ENCODE measurements around the gene MYH14.
A peak's percentile ranks its signal among the peaks of the same experiment; 100 is the strongest.

The MYH14 gene

DNA sequence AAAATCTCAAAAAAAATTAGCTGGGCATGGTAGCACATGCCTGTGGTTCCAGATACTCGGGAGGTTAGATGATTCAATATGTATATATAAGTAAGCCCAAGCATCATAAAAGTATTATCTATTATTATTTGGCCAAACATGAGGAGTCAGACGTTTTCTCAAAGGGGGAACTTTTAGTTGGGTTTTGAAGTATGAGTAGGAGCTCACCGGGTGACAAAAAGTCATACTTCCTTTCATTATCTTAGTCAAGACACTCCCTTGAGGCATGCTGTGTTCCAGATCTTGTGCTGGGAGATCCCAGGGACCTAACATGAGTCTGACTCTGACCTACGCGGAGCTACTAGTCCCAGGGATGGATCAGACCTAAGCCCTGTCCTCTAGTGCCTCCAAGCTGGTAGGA, 8.2 kb upstream of the MYH14 start:
- DNase-seq: no peak

DNA sequence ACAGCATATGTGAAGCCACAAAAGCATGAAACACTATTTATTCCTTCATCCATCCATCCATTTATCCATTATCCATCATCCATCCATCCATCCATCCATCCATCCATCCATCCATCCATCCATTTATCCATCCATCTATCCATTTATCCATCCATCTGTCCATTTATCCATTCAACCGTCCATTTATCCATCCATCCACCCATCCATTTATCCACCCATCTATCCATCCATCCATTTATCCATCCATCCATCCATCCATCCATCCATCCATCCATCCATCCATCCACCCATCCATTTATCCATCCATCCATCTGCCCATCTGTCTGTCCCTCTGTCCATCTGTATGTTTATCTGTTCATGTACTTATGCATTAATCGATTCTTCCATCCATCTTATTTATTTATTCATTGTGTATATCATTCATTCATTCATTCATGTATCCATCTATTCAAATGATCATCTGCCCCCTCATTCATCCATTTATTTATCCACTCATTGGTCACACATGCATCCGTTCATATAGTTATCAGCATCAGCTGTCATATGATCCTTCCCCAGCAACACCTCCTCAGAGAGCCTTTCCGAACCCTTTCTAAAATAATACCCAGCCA, 7.0 kb upstream of the MYH14 start:
- DNase-seq: no peak

DNA sequence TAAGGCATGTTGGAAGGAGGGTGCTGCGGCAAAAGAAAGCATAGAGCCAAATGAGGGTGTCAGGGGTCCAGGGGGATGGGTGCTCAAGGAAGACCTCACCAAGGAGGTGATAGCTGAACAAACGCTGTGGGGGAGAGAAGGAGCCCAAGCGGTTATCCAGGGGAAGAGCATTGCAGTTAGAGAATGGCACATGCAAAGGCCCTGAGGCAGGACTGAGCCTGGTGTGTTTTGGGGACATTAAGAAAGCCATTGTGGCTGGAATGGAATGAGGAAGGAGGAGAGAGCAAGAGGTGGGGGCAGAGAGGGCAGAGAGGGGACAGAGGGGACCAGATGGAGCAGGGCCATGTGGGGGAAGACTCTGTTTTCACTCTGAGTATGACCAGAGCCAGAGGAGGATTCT, 6.1 kb upstream of the MYH14 start:
- DNase-seq: no peak

DNA sequence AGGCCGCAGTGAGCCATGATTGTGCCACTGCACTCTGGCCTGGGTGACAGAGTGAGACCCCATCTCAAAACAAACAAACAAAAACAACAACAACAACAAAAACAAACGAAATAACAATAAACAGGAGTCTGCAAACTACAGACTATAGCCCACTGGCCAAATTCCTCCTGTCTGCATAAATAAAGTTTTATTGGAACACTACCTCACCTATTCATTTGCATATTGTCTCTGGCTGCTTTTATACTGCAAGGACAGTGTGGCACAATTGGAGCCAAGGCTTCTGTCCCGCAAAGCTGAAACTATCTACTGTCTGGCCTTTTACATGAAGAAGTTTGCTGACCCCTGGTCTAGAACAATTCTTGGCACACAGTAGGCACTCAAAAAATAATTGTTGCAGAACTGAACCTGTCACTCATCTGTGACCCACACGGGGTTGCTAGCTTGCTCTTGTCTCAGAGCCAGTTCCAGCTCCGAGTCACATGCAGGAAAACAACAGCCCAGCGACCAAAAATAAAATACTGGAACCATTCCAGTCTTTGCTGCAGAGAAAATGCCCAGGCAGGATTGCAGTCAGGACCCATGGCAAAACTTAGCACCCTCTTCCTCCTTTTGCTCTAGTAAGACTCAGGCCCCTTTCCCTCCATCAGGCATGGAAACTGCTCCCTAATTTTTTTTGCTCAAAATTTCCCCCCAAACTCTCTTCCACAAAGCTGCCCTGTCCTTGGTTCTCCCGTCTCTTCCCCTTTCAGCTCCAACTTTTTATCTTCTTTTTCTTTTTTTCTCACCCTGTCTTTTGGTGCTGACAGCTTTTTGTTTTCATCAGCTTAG, 4.8 kb upstream of the MYH14 start:
- DNase-seq: no peak

DNA sequence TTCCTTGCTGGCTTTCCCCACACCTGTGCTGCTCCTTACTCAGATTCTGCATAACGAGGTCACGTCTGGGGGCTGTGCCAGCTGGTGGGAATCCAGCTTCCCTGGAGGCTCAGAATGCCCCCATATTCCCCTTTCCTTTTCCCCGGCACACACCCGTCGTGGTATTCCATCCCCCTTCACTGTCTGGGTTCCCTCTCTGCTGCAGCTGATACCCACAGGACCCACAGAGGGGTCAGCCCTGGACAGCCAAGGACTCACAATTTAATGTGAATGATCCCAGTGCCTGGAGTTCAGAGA, 4.2 kb upstream of the MYH14 start:
- DNase-seq: no peak

DNA sequence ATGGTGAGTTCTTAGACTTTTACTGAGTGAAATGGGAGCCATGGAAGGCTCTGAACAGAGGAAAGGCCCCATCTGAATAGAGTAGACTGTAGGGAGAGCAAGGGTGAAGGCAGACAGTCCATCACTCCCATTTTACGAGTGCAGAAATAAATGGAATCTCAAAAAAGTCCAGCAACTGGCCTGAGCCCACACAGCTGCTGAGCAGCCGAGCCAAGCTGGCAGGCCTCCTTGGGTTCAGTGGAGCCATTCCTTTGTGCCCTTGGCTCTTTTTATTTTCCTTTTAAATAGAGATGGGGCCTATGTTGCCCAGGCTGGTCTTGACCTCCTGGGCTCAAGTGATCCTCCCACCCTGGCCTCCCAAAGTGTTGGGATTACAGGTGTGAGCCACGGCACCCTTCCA, 1.0 kb upstream of the MYH14 start:
- no peak for DNase-seq

DNA sequence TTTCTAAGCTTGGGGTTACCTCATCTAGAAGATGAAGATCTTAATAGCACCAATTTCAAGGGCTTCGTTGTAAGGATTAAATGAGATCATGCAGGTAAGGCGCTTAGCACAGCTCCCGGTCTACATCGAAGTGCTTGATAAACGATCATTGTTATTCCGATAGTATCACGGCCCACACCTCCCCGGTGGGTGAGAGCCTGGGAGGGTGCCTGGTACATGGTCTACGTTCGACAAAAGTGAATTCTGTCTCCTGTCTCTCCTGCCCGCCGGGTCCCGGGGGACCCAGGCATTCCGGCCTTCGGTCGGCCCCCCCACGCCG, 501 bp upstream of the MYH14 start:
- no peak for DNase-seq

DNA sequence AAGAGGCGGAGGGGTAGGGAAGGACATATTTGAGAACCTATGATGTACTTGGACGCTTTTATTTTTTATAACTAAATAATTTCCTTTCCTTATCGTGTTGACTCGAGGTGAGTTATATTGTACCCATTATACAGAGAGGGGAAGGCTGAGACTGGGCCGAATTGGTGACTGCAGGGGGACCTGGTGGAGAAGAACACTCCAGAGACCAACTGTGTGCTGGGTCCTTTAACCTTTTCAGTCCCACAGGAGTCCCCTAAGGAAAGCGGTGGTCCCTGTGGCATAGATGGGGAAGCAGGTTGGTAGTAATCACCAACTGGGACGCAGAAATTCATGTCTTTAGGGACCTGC, 633 bp downstream of the MYH14 start:
- no peak for DNase-seq

DNA sequence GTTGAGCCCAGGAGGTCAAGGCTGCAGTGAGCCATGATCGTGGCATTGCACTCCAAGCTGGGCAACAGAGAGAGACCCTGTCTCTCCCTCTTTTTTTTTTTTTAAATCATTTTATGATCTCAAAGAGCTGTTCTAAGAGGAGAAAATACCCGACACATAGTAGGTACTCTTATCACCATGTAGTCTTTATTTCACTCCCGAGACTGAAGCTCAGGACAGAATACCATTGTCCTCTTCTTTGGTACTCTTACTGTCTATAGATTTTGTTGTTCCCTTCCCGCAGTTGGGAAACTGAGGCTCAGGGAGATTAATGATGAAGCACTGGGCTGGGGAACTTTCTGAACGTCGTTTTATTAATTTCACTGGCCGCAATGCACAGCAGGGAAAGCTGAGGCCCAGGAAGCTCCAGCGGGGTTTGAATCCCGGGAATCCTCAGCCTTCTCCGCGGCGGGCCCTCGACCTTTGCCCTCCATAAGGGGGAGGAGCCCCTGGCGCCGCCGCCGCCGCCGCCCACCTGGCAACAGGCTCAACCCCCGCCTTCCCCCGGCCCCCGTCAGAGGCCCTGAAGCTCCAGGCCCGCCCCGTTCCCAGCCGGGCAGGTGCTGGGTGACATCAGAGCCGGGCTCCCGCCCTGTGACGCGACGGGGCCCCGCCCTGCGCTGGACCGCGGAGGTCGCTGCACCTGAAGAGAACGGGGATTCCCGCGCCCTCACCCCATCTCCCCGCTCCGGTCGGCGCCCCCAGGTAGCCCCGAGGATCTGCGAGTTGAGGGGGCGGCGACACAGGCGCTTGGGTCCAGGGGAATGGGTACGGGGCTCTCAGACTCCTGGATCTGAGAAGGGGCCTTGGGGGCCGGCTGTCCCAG, 1.6 kb downstream of the MYH14 start:
- peak; percentile 28 for DNase-seq

DNA sequence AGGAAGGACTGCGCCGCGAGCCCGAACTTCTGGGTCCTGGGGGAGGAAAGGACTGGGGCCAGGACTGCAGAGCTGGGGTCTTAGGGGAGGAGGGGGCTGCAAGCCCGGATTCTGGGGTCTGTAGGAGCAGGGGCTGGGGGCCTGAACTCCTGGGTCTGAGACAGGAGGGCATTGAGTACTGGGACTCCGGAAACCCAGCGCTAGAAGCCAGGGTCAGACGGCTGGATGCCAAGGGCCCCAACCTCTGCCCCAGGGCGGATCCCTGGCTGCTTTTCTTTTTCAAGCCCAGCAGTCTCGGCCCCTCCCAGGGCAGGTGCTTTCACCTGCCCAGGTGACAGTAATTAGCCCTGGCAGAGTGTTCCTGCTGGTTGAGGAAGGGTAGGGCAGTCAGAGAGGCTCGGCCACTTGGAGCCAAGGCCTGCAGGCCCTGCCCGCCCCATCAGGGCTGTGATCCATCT, 2.3 kb downstream of the MYH14 start:
- no peak for DNase-seq

DNA sequence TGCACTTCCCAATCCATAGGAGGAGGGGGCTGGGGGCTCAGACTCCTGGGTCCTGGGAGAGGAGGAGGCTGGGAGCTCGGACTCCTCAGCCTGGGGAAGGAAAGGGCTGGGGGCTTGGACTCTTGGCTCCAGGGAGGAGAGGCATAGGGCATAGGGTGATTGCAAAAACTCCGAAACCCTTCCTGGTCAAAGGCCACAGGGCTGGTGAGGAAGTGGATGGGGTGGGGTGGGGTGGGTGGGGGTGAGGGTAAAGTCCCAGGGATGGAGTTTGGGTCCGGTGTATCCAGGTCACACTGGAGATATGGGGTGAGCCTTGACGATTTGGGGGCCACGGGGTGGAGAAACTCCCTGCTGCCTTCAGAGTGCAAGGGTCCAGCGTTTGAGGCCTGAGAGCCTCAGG, 2.8 kb downstream of the MYH14 start:
- DNase-seq: no peak

DNA sequence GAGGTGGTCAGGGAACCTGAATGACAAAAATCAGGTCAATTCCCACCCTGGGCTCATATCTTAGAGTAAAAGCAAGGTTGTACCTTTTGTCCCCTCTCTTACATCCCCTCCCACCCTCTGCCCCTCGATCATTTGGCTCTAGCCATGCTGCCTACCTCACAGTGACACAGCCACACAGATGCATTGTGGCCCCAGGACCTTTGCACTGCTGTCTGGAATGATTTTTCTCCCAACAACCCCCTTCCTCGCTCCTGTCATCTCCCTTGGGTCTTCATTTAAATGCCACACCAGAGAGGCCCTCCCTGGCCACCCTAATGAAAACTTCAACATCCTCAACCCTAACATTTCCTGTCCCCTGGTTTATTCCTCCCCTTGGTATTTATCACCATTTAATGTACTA, 4.3 kb downstream of the MYH14 start:
- no peak for DNase-seq

DNA sequence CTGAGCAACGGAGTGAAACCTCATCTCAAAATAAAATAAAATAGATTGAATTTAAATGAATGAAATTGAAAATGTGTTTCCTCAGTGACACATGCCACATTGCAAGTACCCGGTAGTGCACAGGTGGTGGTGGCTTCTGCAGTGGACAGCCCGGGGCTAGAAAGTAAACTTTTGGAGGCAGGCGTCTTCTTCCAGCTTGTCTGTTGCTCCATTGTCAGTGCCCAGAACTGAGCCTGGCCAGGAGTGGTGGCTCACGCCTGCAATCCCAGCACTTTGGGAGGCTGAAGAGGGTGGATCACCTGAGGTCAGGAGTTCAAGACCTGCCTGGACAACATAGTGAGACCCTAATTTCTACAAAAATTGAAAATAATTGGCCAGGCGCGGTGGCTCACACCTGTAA, 5.7 kb downstream of the MYH14 start:
- DNase-seq: no peak

DNA sequence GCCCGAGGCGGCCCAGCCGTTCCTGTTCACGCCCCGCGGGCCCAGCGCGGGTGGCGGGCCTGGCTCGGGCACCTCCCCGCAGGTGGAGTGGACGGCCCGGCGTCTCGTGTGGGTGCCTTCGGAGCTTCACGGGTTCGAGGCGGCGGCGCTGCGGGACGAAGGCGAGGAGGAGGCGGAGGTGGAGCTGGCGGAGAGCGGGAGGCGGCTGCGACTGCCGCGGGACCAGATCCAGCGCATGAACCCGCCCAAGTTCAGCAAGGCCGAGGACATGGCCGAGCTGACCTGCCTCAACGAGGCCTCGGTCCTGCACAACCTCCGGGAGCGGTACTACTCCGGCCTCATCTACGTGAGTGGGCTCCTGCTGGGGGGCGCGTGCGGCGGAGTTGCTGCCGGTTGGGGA, 7.0 kb downstream of the MYH14 start:
- DNase-seq: no peak

DNA sequence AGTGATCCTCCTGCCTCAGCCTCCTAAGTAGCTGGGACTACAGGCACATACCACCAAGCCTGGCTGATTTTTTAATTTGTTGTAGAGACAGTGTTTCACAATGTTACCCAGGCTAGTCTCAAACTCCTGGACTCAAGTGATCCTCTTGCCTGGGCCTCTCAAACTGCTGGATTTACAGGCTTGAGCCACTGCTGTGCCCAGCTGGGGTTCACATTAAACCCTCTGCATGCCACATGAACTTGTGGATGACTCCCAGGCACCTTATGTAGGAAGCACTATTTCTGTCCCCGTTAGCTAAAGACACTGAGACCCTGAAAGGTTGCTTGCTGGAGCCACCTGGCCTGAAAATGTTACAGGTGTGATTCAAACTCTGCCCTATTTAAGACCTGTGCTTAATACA, 10.5 kb downstream of the MYH14 start:
- DNase-seq: no peak

DNA sequence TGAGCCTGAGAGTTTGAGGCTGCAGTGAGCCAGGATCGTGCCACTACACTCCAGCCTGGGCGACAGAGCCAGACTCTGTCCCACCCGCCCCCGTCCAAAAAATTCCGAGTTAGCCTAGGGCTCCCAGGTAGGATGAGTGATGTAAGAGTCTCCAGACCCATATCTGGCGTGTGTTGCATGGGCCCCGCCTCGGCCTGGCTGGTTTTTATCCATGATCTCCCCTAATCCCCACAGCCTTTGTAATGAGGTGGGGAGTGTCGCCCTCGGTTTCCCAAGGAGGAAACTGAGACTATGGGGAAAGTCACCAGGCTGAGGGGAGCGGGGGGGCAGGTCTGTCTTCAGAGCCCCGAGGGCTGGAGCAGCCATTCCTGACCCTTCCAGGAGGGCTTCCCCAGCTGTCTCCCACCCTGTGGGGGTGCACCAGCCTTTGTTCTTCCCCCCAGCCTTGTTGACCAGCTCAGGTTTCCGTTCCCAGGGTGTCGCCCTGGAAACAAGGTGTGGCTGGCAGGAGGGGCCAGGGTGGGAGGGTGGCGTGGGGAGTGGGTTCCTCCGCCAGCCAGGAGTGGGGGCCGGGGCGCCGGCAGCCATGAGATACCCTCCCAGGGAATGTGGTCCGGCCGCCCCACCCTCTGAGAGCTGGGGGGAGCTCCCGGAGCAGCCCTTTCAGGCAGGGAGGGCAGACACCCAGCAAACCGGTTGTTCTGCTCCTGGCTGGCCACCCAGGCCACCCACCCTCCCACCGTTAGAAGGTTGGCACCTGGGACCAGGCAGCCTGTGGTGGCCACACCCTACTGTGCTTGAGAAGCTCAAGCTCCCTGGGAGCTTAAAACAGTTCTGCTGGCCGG, 11.5 kb downstream of the MYH14 start:
- peak; percentile 43 for DNase-seq

DNA sequence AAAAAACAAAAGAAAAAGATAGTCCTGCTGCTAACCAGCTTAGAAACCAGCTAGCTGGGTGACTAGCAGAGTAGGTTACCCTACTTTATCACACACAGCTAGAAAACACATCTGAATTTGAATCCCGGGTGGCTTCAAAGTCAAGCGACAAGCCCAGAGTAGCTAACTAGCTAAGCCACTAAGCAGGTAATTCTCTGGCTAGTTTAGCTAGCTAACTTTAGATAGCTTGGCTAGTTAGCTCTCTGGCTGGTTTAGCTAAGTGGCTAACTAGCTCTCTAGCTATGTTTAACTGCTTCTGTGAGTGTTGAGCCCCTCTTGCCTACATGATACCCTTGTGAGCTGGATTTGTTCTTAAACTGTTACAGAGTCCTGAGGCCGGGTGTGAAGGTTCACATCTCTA, 12.4 kb downstream of the MYH14 start:
- DNase-seq: no peak

DNA sequence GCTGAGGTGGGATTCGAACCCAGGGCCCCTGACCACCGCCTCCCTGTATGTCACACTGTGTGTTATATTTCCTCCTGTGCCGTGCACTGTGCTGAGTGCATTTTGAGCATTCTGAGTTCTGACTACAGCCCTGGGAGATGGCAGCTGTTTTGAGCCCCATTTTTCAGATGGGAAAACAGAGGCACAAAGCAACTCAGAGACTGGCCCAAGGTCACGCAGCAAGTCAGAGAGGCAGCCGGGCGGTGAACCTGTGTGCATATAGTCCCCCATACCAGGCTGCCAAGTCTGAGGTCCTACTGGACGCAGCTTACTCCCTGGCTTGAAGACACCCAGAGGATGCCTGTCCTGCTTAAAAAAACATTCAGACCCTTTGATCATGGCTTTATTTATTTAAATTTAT, 17.7 kb downstream of the MYH14 start:
- DNase-seq: no peak

DNA sequence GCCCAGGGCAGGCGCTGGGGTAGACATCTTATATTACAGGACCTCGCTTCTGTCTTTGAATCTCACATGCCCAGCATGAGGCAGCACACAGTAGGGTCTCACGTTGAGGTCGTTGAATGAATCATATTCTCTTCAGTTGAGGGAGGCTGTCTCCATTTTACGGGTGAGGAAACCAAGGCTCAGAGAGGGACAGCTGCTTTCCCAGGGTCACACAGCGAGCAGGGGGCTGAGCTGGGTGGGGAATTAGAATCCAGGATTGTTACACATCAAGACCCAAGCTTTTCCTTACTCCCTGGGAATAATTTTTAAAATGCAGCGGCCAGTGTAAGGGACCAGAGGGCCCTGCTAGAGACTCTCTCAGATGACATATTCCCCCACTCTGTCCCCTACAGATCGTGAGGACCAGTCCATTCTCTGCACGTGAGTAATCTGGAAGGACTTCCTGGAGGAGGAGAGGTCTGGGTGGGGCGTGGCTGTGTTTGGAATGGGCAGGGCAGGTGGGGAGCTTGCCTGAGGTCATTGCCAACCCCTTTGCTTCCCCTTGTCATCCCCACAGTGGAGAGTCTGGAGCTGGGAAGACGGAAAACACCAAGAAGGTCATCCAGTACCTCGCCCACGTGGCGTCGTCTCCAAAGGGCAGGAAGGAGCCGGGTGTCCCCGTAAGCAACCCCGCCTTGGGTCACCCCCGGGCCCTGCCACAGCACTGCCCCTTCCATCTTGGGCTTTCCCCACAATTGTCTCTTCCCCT, 19.4 kb downstream of the MYH14 start:
- no peak for DNase-seq

DNA sequence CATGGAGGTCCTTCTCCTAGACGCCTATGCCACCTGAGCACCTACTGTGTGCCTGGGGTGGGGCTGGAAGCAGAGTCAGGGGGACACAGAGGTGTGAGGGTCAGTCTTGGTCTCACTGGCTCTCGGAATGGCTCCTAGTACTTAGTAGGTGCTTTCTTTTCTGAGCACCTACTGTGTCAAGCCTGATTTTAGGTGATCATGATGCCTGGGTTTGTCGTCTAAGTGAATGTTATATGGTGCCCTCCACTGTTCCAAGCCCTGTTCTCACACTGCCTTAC, 20.0 kb downstream of the MYH14 start:
- DNase-seq: no peak

DNA sequence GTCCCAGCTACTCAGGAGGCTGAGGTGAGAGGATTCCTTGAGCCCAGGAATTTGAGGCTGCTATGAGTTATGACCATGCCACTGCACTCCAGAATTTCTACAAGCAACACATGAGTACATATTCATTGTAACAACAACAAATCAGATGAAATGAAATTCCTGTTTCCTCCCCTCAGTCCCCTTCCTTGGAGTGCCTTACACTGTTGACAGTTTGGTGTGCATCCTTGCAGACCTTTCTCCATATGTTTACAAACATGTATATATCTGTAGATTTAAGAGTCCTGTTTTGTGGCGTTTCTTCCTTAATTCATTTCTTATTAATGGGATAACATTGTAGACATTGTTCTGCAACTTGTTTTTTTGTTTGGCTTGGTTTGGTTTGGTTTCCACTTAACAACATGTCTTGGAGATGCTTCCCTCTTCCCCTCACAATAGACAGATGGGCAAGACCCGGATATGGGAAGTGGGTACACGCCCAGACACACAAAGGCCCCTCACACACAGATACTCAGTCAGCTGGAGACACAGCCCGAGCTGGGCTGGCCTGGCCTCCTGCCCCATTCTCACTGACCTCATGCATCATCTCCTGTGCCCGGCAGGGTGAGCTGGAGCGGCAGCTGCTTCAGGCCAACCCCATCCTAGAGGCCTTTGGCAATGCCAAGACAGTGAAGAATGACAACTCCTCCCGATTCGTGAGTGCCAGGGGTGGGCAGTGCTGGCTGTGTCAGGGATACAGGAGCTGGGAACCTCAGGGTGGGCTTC, 21.7 kb downstream of the MYH14 start:
- DNase-seq: no peak

DNA sequence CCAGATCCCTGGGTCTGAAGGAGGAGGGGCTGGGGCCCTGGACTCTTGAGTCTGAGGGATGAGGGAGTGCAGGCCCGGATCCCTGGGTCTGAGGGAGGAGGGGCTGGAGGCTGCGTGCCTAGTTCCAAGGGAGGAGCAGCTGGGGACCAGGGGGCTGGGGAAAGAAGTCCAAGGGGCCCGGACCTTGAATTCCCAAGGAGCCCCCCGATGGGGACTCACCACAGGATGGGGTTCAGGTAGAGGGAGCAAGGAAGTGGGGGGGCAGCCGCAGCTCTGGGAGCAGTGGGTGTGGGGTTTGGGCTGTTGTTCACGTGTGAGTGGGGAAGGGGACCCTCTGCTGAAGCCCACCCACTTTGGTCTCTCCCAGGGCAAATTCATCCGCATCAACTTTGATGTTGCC, 23.1 kb downstream of the MYH14 start:
- DNase-seq: no peak
